ENCODE data around the gene TRIM44.

The TRIM44 gene

GRCh38 chr11:35791088-35791958 lies 128.7 kb downstream of the TRIM44 start:
- DNase-seq (ENCODE audit: low read depth): no peak

DNA sequence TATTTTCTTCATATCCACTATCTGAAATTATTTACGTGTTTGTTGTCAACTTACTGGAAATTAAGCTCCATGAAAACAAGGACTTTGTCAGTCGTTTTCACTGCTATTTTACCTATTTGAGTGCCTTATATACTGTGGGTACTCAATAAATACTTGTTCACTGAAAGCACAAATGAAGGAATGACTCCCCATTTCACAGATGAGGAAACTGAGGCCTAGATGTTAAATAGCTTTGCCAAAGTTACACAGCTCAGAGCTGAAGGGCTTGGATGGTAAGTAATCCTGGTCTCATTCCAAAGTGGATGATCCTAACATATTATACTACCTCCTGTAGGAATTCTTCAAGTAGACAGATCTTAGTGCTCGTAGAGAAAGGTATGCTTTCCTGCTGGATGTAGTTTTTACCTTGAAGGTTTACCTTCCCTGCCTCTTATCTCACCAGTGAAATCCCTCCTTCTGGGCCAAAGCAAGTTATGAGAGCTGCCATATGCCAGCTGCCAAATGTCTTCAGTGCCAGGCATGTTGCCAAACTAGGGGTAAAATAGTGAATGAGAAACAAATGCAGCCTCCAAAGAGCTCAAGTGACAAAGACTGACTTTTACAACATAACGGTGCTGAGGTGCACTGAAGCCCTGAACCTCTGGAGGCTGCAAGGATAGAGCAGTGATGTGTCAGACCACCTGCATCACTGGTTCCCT lies 129.7 kb downstream of the TRIM44 start:
- DNase-seq (ENCODE audit: low read depth): no peak

GRCh38 chr11:35792846-35793192 lies 130.2 kb downstream of the TRIM44 start:
- no peak for DNase-seq (ENCODE audit: low read depth)

DNA sequence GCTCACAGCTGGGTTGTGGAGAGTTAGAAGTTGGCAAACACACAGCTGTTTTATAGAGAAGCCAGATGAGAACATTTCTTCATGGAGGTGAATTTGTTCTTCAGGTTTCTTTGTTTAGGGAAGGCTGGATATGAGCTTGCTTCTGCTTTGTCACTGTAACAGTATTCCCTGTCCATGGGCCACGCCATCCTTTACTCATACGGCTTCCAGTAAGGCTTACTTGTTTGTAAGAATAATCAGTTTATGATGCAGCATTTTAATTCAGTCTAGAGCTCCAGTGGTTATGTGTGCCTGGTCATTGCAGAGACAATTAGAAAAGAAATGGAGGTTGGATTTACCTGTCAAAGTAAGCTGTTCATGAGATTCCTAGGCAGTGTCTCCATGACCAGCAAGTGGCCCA lies 131.8 kb downstream of the TRIM44 start:
- DNase-seq (ENCODE audit: low read depth): no peak

DNA sequence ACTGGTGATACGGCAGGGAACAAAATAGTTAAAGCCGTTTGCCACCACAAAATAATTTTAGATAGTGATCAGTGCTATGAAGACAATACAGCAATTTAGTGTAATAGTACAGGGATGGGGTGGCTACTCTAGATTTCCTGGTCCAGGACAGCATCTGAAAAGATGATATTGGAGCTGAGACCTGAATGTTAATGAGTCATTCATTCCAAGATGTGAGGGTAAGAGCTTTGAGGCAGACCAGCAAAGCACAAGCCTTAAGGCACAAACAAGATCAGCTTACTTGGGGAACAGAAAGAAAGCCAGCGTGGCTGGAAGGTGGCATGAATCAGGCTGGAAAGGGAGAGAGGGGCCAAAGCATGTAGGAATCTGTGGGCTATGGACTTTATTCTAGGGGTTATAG lies 132.3 kb downstream of the TRIM44 start:
- DNase-seq (ENCODE audit: low read depth): no peak

GRCh38 chr11:35796562-35796961 lies 134.0 kb downstream of the TRIM44 start:
- no peak for DNase-seq (ENCODE audit: low read depth)

DNA sequence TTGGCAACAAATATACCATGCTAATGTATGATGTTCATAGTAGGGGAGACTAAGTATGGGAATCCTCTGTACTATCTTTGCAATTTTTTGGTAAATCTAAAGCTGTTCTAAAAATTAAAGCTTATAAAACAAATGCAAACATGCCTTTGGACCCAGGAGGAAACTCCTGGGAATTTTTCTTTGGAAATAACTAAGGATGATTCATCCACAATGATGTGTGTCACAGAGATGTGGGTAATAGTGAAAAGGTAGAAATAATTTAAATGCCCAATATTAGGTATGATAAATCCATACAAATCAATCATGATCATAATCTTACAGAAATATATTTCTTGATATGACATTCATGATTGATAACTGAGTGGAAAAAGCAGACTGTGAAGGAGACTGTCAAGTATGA lies 135.8 kb downstream of the TRIM44 start:
- no peak for DNase-seq (ENCODE audit: low read depth)

GRCh38 chr11:35798983-35799382 lies 136.4 kb downstream of the TRIM44 start:
- DNase-seq (ENCODE audit: low read depth): no peak

DNA sequence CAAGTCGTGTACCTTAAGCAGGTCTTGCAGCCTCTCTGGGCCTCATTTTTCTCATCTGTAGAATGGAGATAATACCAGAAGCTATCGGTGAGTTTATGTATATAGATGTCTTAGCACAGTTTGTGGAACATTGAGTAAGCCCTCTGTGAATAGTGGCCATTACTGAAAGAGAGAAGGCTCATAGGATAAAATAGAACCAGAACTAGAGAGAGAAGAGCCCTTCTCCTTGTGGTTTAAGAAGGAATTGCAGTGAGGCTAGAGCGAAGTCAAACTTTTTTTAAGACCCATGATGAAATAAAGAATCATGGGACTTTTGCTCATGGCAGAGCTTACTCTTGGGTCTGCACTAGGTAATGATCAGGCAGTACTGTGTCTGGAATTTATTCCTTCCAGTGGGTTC lies 137.1 kb downstream of the TRIM44 start:
- DNase-seq (ENCODE audit: low read depth): no peak

DNA sequence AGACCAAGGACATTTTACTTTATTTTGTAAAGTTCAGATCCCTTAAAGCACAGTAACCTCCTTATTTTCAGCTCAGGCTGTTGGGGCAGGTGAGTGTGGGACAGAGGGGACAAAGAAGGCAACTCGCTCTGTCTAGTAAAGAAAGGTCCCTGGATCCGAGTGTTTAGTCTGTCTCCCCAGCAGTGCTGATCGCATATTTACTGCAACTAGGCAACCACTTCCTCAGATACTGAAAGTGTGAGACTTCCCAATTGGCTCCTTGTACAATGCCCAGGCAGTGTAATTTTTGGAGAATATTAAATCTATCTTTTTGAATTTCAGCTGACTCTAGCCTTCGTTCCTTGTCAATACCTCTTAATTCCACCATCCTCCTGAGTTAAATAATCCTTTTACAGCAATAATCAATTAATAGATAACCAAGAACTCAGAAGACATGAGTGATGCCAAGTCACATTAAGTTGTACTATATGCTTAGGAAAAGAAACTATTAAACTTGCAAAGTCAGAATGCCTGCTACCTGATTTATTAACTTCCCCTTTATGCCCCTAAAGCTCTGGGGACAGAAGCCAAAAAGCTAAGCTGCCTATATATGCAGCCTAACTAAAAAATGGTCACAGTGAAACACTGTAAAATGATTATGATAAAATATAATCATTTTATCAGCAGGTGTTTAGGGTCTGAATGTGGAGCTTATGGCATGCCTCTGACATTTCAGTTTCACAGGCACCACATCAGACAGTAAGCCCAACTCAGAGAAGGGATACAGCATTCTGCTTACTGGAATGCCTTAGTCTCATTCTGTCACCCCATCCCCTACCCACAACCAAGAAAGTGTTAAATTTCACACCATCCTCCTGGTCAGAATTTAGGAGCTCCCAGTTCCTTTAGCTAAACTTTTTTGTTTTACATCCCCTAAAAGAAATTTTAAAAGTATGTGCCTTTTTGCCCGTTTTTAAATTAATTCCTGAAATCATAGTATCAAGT lies 138.7 kb downstream of the TRIM44 start:
- DNase-seq (ENCODE audit: low read depth): no peak

DNA sequence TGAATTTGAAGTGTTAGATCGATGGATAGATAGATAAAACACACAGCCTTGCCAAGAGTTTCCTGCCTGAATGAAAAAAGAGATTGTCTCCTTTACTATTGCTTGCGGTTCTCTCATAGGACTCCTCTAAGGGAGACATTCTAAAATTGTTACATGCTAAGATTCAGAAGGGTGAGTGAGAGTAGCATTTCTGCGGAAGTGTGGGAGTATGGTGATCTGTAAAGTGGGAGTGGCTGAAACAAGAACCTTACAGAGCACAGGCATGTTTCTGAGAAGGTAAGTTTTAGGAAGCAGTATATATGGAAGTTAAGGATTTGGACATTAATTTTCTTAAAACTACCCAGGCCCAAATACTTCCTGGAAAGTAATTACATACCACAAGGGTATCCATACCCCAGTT lies 139.6 kb downstream of the TRIM44 start:
- no peak for DNase-seq (ENCODE audit: low read depth)

GRCh38 chr11:35802672-35803071 lies 140.1 kb downstream of the TRIM44 start:
- DNase-seq (ENCODE audit: low read depth): no peak

GRCh38 chr11:35803115-35803514 lies 140.5 kb downstream of the TRIM44 start:
- no peak for DNase-seq (ENCODE audit: low read depth)

- DNase-seq (ENCODE audit: low read depth): no peak
Observed at GRCh38 chr11:35804451-35805040, 142.0 kb downstream of the TRIM44 start.

GRCh38 chr11:35809561-35809960 lies 147.0 kb downstream of the TRIM44 start:
- no peak for DNase-seq (ENCODE audit: low read depth)

GRCh38 chr11:35810045-35810645 lies 147.6 kb downstream of the TRIM44 start:
- no peak for DNase-seq (ENCODE audit: low read depth)

DNA sequence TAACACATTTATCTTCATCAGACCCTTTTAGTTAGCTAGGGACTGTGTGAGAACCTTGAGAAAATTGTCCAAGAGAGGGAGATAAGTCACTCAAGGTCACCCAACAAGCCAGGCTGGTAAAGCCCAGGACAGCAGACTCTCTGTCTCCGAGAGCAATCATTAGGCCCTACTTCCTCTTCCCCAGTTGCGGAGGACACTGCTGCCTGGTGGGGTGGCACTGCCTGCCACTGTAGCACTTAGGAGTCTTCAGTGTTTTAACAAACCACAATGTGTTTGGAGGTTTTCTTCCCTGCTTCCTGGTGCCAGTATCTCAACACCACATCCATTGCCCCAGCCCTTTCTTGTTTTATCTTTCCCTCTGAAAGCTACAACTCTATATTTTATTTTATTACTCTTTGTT lies 149.2 kb downstream of the TRIM44 start:
- DNase-seq (ENCODE audit: low read depth): no peak

DNA sequence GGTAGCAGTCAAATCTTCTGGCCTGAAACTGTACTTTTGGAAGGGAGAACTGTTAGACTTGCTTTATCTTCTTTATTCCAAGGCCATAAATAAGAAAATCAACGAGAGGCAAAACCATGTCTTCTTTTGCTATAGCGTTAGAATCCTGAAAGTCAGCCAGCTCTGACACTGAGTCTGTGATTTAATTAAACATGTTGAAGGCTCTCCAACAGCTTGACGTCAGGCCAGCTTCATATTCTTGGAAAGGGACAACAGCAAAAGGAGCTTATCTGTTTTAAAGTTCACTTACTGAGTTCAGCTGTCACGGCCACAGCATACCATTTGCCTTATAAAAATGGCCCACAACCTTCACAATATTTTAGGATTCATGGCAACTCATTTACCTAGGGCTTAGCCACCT lies 150.3 kb downstream of the TRIM44 start:
- DNase-seq (ENCODE audit: low read depth): no peak

DNA sequence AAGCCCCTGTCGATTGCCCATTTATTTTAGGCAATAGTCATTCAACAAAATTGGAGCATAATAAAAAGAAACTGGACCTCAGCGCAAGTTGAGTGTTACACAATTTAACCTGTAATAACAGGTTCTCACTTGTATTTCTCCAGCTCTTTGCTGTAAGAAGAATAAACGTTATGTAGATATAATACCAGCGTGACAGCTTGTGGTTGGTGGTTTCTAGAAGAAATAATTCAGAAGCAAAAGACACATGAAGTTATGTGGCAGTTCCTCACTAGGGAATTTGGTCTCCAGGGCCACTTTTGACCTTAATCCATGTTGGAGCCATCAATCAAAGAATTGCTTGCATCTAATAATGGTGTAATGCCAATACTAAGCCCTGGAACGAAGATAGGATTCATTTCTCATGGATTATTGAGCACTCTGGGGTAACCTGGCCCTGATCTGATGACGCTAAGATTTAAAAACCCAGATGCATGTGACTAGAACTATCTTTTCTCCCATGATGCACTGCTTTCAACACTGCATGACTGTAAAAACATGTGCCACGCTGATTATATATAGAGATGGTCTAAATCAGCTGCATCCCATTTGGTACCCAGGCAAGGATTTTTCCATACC lies 151.6 kb downstream of the TRIM44 start:
- no peak for DNase-seq (ENCODE audit: low read depth)

GRCh38 chr11:35814720-35815305 lies 152.2 kb downstream of the TRIM44 start:
- no peak for DNase-seq (ENCODE audit: low read depth)
